Measurements from ENCODE around the gene AKR7A2.
"Not testable (repeated sequence)": the region's sequence is repeated elsewhere in the genome, so short reads cannot be mapped to it uniquely, and the experiment has no call there.

The AKR7A2 gene

GRCh38 chr1:19324665-19324990 is 12.7 kb upstream of the AKR7A2 start:
- no peak for DNase-seq

GRCh38 chr1:19323987-19324664 is 12.2 kb upstream of the AKR7A2 start:
- no peak for DNase-seq

DNA sequence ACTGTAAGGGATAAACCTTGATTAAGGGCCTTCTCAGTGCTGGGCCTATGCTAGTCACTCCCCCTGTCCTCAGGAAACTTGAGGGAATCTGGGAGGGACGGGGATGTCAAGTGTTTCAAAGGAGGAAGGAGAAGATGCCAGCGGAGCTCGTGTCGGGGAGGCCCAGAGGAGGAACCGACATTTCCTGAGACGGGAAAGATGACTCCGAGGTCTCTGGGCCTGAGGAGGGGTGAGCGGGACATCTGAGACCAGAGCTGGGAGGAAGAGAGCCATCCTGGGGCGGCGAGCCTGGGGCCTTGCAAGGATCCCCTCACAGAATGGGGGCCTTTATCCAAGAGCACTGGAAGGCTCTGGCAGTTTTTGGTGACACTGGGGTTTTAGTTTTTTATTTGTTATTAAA is 10.5 kb upstream of the AKR7A2 start:
- DNase-seq, result no peak

- no peak for DNase-seq
Observed at GRCh38 chr1:19321071-19321470, 9.1 kb upstream of the AKR7A2 start.

GRCh38 chr1:19319196-19319595 is 7.3 kb upstream of the AKR7A2 start:
- no peak for DNase-seq

DNA sequence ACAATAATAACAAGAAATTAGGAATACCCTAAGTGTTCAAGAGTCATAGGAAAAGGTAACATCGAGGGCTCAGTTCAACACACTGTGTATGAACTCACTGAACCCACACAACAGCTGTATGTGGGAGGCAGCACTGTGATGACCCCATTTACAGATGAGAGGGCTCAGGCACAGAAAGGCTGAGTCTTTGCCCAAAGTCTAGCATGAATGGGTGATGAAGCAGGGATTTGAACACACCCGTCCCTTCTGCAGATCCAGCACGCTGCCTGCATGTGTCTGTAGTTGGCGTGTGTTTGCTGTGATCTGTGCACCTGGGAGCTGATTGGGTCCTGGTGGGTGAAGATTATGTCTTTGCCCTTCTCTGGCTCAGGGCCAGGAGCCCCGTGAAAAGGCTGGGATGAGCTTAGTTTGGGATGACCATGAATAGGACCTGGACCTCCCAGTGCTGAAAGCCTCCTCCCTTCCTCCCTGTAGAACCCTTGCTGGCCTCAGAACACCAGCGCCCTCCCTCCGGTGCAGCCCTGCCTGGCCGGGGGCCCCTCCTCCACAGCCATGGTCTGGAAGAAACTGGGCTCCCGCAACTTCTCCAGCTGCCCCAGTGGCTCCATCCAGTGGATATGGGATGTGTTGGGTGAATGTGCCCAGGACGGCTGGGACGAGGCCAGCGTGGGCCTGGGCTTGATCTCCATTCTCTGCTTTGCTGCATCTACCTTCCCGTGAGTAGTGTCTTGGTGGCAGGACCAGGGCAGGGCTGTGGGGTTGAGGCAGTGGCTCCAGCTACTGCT is 5.4 kb upstream of the AKR7A2 start:
- DNase-seq, result no peak

- DNase-seq, result no peak
Observed at GRCh38 chr1:19315378-19316198, 3.6 kb upstream of the AKR7A2 start.

DNA sequence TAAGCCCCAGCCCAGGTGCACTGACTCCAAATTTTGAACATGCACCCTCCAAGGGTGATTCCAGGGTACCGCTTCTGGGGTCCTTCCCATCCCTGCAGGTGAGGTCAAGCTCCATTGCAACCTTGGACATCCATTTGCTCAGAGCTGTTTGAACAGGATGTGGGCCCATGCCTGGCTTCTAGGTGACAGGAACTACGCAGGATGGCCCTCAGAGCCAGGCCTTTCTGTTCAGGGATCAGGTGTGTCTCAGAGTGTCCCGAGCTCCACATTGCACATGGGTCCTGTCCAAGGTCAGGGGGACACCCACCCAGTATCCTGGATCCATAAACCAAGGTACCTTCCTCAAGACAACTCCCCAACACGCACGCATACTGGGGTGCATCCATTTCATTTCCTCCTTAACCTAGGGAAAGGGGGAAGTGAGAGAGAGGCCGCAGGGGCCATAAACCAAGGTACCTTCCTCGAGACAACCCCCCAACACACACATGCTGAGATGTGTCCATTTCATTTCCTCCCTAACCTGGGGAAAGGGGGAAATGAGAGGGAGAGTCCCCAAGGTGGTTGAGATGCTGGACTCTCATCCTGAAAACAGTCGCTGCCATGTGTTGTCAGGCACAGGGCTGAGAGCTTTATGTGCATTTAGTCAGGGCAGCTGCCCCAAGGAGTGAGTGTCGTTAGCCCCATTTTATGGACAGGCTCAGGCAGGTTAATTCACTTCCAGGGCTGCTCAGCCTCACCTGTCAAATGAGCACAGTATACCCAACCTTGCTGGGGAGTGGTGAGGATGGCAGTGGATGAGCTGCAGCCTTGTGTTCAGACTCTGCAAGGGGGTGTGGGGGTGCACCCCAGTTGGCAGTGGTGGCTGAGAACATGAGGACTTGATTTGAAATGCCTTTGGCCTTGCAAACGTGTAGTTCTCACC is 2.3 kb upstream of the AKR7A2 start:
- no peak for DNase-seq

- DNase-seq, result no peak
Observed at GRCh38 chr1:19313636-19313959, 1.7 kb upstream of the AKR7A2 start.

- no peak for DNase-seq
Observed at GRCh38 chr1:19312782-19313635, 1.1 kb upstream of the AKR7A2 start.

- no peak for DNase-seq
Observed at GRCh38 chr1:19311503-19311930, 427 bp downstream of the AKR7A2 start.

GRCh38 chr1:19310720-19311502 is 1.0 kb downstream of the AKR7A2 start:
- no peak for DNase-seq

- DNase-seq, result no peak
Observed at GRCh38 chr1:19310061-19310460, 1.9 kb downstream of the AKR7A2 start.

- no peak for DNase-seq
Observed at GRCh38 chr1:19309123-19309813, 2.7 kb downstream of the AKR7A2 start.

DNA sequence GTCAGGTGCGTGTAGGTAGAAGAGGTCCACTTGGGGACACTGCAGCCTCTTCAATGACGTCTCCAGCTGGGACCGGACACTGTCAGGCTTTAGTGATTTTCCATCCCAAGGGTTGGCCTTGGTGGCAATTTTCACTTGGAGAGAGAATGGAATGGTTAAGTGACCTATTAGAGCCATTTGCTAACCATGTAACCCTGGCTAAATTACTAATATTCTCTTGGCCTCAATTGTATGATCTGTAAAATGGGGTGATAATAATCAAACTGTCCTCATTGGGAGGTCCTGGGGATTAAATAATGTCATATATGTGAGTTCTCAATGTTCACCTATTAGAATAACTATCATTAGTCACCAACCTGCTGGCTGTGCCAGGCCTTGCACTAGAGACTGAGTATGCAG is 3.4 kb downstream of the AKR7A2 start:
- DNase-seq, result no peak

DNA sequence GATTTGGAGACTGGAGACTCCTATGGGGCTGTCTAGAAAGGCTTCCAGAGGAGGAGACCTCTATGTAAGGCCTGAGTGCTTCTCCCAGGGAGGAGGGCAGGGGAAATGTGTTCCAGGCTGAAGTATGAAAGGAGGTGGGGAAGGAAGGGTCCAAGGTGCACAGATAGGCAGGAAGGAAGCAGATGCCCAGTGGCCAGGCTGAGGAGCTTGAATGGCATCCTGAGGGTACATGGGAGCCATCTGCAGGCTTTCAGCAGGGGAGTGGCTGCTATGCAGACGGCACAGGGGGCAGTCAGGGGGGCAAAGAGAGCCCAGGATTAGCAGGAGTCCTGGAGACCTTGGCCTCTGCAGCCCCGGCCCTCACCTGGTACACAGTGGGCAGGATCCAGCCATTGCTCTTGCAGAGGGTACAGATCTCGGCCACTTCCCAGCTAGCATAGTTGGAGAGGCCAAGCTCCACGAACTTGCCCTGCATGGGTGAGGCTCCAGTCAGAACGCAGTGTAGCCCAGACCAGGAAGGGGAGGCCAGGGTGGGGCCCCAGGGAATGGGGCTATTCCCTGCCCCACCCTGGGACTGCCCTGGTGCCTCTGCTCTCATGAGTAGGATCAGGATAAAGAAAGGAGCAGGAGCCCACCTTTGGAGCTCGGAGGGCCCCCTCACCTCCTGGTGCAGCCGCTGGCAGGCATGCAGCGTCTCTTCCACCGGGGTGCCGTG is 4.0 kb downstream of the AKR7A2 start:
- DNase-seq, result no peak

DNA sequence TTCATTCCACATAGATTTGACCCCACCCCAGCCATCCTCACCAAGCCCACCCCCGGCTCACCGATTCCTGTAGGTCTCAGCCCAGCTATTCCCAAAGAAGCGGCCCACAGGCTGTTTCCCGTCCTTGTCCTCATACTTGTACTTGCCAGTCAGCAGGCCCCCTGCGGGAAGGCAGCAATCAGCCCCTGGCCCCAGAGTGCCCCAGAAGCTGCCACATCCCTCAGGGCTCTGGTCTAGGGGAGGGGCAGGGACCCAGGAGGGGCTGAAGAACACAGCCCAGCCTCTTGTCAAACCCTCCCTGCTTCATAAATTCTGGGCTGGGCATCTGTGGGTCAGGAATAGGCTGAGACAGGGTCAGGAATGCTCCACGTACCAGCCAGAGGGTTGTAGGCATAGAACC is 5.0 kb downstream of the AKR7A2 start:
- no peak for DNase-seq

GRCh38 chr1:19305880-19306279 is 6.1 kb downstream of the AKR7A2 start:
- no peak for DNase-seq

DNA sequence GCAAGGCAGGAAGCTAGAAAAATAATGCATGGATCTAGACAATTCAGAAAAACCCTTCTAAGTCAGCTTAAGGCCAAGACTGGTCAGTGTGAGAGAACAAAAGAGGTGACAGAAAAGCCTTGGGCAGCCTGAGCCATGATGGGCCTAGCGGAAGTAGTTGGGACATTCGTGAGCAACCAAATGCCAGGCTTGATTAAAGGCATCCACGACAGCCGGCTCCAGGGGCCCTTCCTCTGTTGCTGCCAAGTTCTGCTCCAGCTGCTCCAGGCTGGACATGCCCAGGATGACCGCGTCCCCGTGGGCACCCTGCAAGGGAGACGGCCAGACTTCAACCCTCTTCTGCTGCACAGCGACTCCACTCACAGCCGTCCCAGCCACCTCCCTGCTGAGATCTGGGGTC is 7.9 kb downstream of the AKR7A2 start:
- not testable (repeated sequence) for DNase-seq

DNA sequence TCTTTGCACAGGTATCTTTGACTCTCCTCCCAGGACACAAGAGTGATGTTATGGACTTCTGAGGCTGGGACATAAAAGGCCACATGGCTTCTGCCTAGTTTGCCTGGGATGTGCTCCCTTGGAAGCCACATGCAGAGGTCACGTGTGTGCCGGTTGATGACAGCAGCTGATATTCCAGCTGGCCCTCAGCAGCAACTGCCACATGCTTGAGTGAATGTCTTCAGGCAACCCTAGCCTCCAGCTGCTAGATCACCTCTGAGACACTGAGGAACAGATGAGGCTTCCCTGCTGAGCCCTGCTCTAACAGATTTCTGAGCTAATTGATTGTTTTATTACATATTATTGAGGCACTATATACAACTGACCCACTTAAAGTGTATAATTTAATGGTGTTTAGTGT is 11.7 kb downstream of the AKR7A2 start:
- no peak for DNase-seq

All from NCI-H526 treated with DMSO at 0.1 percent for 48 hours (cell line).